Heart right ventricle (tissue), 16 donors: ENCODE data around the gene MYO15B. TPM values are rescaled to one million over a fixed set of nuclear protein-coding genes. Genes with fewer than 3 reads are reported as not detected.

Experiments
- ATAC-seq, 8 donors: fragments of 200-7000 bp; cut with Tn5 transposase; one replicate each; pipeline ENCODE4 v1.9.1; 2020; ENCODE audit warnings: mild to moderate bottlenecking in 8 of 8, moderate library complexity in 8 of 8, moderate number of reproducible peaks in 1 of 8
- DNase-seq, 2 donors: peaks; one replicate each; pipeline ENCODE4 v3.0.0-alpha.2; 2020
- H3K27ac ChIP-seq, 10 donors: fragments of 200-600 bp; sonication (generic) in 2 of 10; one replicate each; pipeline versions ENCODE4 v1.5.0 to v1.8.0; 2020 to 2022; ENCODE audit warnings: mild to moderate bottlenecking in 3 of 10
- H3K27me3 ChIP-seq, 7 donors: fragments of 200-600 bp; one replicate each; pipeline ENCODE4 v1.8.0; 2021 to 2022; ENCODE audit warnings: mild to moderate bottlenecking in 2 of 7
- H3K36me3 ChIP-seq, 9 donors: fragments of 200-600 bp; sonication (generic) in 1 of 9; one replicate each; pipeline versions ENCODE4 v1.5.0 to v1.8.0; 2020 to 2022; ENCODE audit warnings: mild to moderate bottlenecking in 2 of 9
- H3K4me1 ChIP-seq, 9 donors: fragments of 200-600 bp; sonication (generic) in 1 of 9; one replicate each; pipeline versions ENCODE4 v1.5.0 to v1.8.0; 2020 to 2022; ENCODE audit warnings: mild to moderate bottlenecking in 4 of 9
- H3K4me3 ChIP-seq, 10 donors: fragments of 200-600 bp; sonication (generic) in 2 of 10; one replicate each; pipeline versions ENCODE4 v1.5.0 to v1.8.0; 2020 to 2022; ENCODE audit warnings: mild to moderate bottlenecking in 7 of 10, moderate library complexity in 2 of 10
- H3K9me3 ChIP-seq, 11 donors: fragments of 200-600 bp in 10 of 11; sonication (generic) in 2 of 11; one replicate each; pipeline versions ENCODE4 v1.5.0 to v1.8.0; 2013 to 2022; ENCODE audit warnings: mild to moderate bottlenecking in 2 of 11, control low read depth in 1 of 11, moderate library complexity in 1 of 11
- CTCF ChIP-seq, 9 donors: fragments of 200-600 bp; sonication (generic) in 2 of 9; IDR thresholded peaks; one replicate each; pipeline versions ENCODE4 v1.5.0 to v1.8.0; 2021 to 2022; ENCODE audit warnings: antibody characterized with exemption in 9 of 9, mild to moderate bottlenecking in 5 of 9, moderate library complexity in 1 of 9
- WGBS, 2 donors: extraction: QIAGEN DNeasy Blood & Tissue Kit; methylation state at CpG; one replicate each; pipeline ENCODE4 v1.1.7; 2013; ENCODE audit warnings: inconsistent platforms in 1 of 2; 5-methylcytosine and 5-hydroxymethylcytosine counted together
- intact Hi-C, 10 donors: fragments of 100-400 bp; cut with DNase I; formaldehyde crosslinking; loops; one replicate each; pipeline versions ENCODE4 v1.11.1 to v1.14.2; 2022
- polyA plus RNA-seq, 2 donors: library from polyadenylated mRNA; stranded (reverse); fragments of 200-250 nt; gene quantifications; one replicate each; pipeline ENCODE4 v1.2.3, GENCODE V29; 2013
- total RNA-seq, 10 donors: library from RNA; stranded (reverse); fragmentation: NEBNext Ultra II Directional in 3 of 10; extraction: Animal tissue kit (Norgen Biotek cat#: 25700) in 3 of 10; gene quantifications; one replicate each; pipeline versions ENCODE4 v1.2.1 to v1.2.4, GENCODE V29; 2021 to 2023
- donor health status: Arrhythmogenic right ventricular cardiomyopathy.
- donor health status: ischemic (EF 13 %, LVEDD 7.1; RV severe dilation, severe dysfunction).
- donor health status: healthy with polysubstance abuse.
- donor health status: DM: no; HTN: yes; CAD: no.
- donor health status: DM: no; HTN: no; CAD: no.
- donor health status: ischemic (EF 25% LVEDD 6.9; RV normal size, moderate dysfunction).
- donor health status: ischemic (EF 25% LVEDD 5.7; RV mildly dilated, moderate dysfunction).
- donor health status: healthy.
- donor health status: DM: yes; HTN: yes; CAD: no.
- donor health status: Ischemic cardiomyopathy.
- donor health status: ischemic (EF 35%, LVEDD 5.7; RV mildly dilated, moderate dysfunction).
- donor health status: nonischemic (EF 11% LVEDD 7.7; RV severe dilation, severe dysfunction).
- donor health status: DM: yes; HTN: yes; CAD: no.
- donor health status: PGD.
- donor health status: ischemic (EF 29% LVEDD 5.4; RV normal size, mild dysfunction).
- donor health status: nonischemic (EF 23%, LVEDD 6.1; RV moderate dilation, normal function).

Gene MYO15B
- total and polyA plus RNA-seq, 12 donors, result 27.9 to 205 (median 45.8) TPM

GRCh38 chr17:75631353-75631752 is 43.8 kb downstream of the MYO15B start:
- 93% methylated on average over 27 of the region's 27 CpGs for WGBS, 2 donors
- intact Hi-C loops, result loop anchor here in 4 of 10 donors (5.0 to 10.0 kb wide), 3 partner anchors 63 to 121 kb away; no protein-coding TSS in a partner anchor
- TF ChIP-seq CTCF (IDR thresholded peaks at IDR 0.05), result no peak
- H3K36me3 ChIP-seq, result peaks cover 0 to 50% (median 4%) of the 10 kb centered on the region in 9 donors
- no peak overlapping the region for H3K27ac ChIP-seq
- peaks cover 14 to 46% (median 30%) of the 10 kb centered on the region in 9 donors for H3K4me1 ChIP-seq
- no peak overlapping the region for H3K4me3 ChIP-seq
- ATAC-seq (no peak), DNase-seq (no peak)
- H3K27me3 ChIP-seq, result no peaks in the 10 kb centered on the region
- no peaks in the 10 kb centered on the region for H3K9me3 ChIP-seq

DNA sequence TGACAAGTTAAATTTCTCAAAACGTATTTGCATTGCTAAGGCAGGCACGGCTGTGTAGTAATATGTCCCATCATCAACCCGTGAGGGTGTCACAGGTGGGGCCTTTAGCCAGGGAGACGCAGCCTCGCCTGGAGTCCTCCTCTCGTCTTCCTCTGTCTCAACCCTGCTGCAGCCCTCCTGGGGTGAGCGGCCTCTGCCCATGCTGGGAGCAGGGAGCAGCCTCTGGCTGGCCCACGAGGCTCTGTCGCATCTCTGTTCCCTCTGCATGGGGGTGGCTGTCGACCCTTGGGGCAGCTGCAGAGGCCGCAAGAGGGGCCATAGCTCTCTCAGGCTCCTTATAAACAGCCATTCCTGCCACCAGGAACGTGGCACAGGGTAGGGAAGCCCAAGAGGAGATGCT is 44.8 kb downstream of the MYO15B start:
- H3K27ac ChIP-seq, result peak overlapping the region in 6 of 10 donors; percentile 88 to 94 (median 90)

DNA sequence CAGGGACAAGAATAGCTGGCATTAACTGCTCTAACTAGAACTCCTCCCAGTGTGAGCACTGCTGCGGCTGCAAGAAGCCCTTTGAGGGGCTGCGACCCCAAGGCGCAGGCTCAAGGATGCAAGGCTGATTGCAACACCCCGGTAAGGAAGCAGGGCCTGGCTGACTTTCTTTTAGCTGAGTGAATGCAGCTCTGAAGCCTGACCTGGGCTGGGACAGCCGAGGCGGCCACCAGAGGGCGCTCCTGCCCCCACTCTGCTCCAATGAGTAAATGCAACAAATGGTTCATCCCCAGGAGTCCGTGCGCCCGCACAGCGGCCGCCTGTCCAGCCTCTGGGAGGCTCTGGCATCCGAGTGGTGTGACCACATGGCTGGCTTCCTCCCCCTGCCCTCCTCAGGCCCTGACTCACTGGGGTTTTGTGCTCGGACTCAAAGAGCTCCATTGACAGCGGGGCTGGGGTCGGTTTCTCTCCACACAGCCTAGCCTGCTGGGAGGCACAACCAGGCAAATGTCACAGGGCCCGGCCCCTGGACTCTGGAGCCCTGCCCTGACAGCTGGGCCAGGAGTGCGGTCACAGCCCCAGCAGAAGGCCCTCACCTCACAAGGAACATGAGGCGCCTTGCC is 45.4 kb downstream of the MYO15B start, which contains the start of gene SMIM5:
Gene SMIM5 (plus strand): TSS at position 572 of the 623 bp plus-strand sequence. CDS start 6,768 bp downstream, outside the sequence.
- peak; percentile 92 to 99 (median 98) for TF ChIP-seq CTCF (IDR thresholded peaks at IDR 0.05)
- H3K36me3 ChIP-seq, result peaks cover 0 to 33% (median 0%) of the 10 kb centered on the region in 9 donors
- H3K9me3 ChIP-seq, result no peaks in the 10 kb centered on the region
- peak within 1 kb of the TSS; percentile 57 to 94 (median 89) for H3K27ac ChIP-seq
- peaks cover 14 to 59% (median 45%) of the 10 kb centered on the region in 9 donors for H3K4me1 ChIP-seq
- WGBS, 2 donors, result 11 to 16% methylated on average over 19 of the region's 19 CpGs
- H3K4me3 ChIP-seq, result peak within 1 kb of the TSS in 8 of 10 donors; percentile 13 to 39 (median 27)
- intact Hi-C loops, result loop anchor here (1.0 to 10.0 kb wide), 8 partner anchors 20 to 119 kb away; no protein-coding TSS in a partner anchor
- DNase-seq (peak; percentile 86 to 91), ATAC-seq (peak; percentile 66 to 84 (median 78))
- H3K27me3 ChIP-seq, result no peaks in the 10 kb centered on the region

More for the DNA sequence above, 44.8 kb downstream of the MYO15B start:
- ATAC-seq, result no peak
- H3K4me3 ChIP-seq, result no peak overlapping the region
- H3K4me1 ChIP-seq, result peaks cover 14 to 55% (median 39%) of the 10 kb centered on the region in 9 donors
- 77 to 78% methylated on average over 12 of the region's 12 CpGs for WGBS, 2 donors
- no peaks in the 10 kb centered on the region for H3K9me3 ChIP-seq
- H3K36me3 ChIP-seq, result peaks cover 0 to 39% (median 0%) of the 10 kb centered on the region in 9 donors
- intact Hi-C loops, result loop anchor here in 8 of 10 donors (2.0 to 10.0 kb wide), 6 partner anchors 62 to 120 kb away; no protein-coding TSS in a partner anchor
- H3K27me3 ChIP-seq, result no peaks in the 10 kb centered on the region
- no peak for TF ChIP-seq CTCF (IDR thresholded peaks at IDR 0.05)
- no peak for DNase-seq

GRCh38 chr17:75633486-75634375 is 46.1 kb downstream of the MYO15B start:
- Histone ChIP-seq H3K4me1 (peaks cover 14 to 62% (median 45%) of the 10 kb centered on the region in 9 donors), H3K4me3 (peak overlapping the region in 8 of 10 donors; percentile 13 to 39 (median 27)), H3K36me3 (peaks cover 0 to 33% (median 0%) of the 10 kb centered on the region in 9 donors), H3K27ac (peak overlapping the region; percentile 57 to 94 (median 89)), H3K9me3 (no peaks in the 10 kb centered on the region), H3K27me3 (no peaks in the 10 kb centered on the region)
- DNase-seq (peak; percentile 88 to 94), ATAC-seq (peak; percentile 55 to 82 (median 73))
- peak; percentile 34 to 82 (median 65) for TF ChIP-seq CTCF (IDR thresholded peaks at IDR 0.05)
- intact Hi-C loops, result loop anchor here (1.0 to 10.0 kb wide), 8 partner anchors 20 to 119 kb away; no protein-coding TSS in a partner anchor
- WGBS, 2 donors, result 8 to 11% methylated on average over 27 of the region's 27 CpGs
